ENCODE measurements around the gene CAB39. TPM values are rescaled to one million over a fixed set of nuclear protein-coding genes. Genes with fewer than 3 reads are reported as not detected.

CAB39 gene
- total and polyA plus RNA-seq, 2 experiments from 2014 or later = 18.7 to 67.5 TPM

DNA sequence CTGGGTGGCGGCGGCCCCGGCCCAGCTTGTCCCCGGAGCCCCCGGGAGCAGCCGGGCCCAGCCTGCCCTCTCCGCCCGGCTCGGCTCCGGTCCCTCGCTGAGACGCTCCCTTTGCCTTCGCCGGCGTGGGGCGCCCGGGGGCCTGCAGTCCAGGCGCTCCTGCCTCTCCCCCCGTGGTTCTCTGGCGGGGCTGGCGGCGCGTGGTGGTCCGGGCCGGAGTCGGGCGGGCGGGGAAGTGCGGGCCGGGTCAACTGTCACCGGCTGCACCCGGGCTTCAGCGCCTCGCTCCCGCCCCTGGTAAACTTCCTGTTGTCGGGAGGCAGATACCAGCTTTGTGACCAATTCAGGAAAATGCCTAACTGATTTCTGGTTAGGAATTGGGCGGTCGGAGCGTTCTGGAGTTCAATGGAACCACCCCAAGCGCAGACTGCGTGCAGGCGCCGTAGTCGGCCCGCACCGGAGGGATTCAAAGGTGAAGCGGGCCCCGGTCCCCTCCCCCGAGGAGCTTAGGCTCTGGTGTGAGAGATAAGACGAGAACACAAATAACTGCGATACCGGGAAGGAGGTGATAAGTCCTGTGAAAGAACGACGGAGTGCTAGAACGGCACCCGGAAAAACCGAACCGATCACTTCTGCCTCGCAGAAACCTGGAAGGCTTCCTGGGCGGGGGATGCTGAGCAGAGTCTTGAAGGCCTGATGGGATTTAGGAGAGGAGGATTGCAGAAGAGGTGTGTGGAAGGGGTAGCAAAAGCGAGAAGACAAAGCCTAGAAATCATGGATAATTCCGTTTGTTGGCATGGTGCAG, 891 bp downstream of the CAB39 start:
- Histone ChIP-seq H3K4me2 (peak overlapping the region; percentile 87), H3K4me3 (peak overlapping the region; percentile 92), H2AFZ (no peak overlapping the region), H3K79me2 (replicated peaks; ENCODE audit: insufficient read depth) (peaks cover 55% of the 10 kb centered on the region), H3K27me3 (ENCODE audit: insufficient read depth) (no peaks in the 10 kb centered on the region), H3K4me1 (ENCODE audit: insufficient read depth) (peaks cover 42% of the 10 kb centered on the region), H3F3A (replicated peaks; ENCODE audit: low read depth) (no peaks in the 10 kb centered on the region), H3K36me3 (ENCODE audit: insufficient read depth) (no peaks in the 10 kb centered on the region), H3K9me2 (ENCODE audit: insufficient read depth) (no peaks in the 10 kb centered on the region), H4K20me1 (replicated peaks; ENCODE audit: insufficient read depth) (peaks cover 16% of the 10 kb centered on the region; the same call in 1 of the 2 replicates), H3K27ac (ENCODE audit: low read depth) (peak overlapping the region; percentile 74)
- H3K9me3 Mint-ChIP-seq = no peaks in the 10 kb centered on the region
- H3K4me1 Mint-ChIP-seq = peaks cover 39% of the 10 kb centered on the region
- ATAC-seq = peak; percentile 16
- peaks cover 5% of the 10 kb centered on the region for H3K27me3 Mint-ChIP-seq (ENCODE audit: insufficient read depth, low read depth, poor library complexity)
- H3K36me3 Mint-ChIP-seq (ENCODE audit: low read depth) = peaks cover 11% of the 10 kb centered on the region; the same call in 2 of the 3 replicates
- H3K27ac Mint-ChIP-seq = peak overlapping the region; percentile 70
- peak overlapping the region; percentile 91 for H3K4me3 Mint-ChIP-seq
- peak; percentile 54 for DNase-seq (ENCODE audit: low spot score)
- TF ChIP-seq NANOG (IDR thresholded peaks at IDR 0.05; ENCODE audit: borderline replicate concordance) (no peak), POLR2AphosphoS5 (IDR thresholded peaks at IDR 0.05; ENCODE audit: low read depth) (no peak), ZNF114 (CRISPR knock-in tag; IDR thresholded peaks at IDR 0.05) (no peak), EZH2phosphoT487 (IDR thresholded peaks at IDR 0.05; ENCODE audit: unreplicated experiment) (no peak), JUNB (IDR thresholded peaks at IDR 0.05; ENCODE audit: unreplicated experiment) (no peak), REST (IDR thresholded peaks at IDR 0.05; ENCODE audit: unreplicated experiment) (no peak), CREB1 (CRISPR knock-in tag; IDR thresholded peaks at IDR 0.05; ENCODE audit: low read depth) (no peak), STAT1 (IDR thresholded peaks at IDR 0.05; ENCODE audit: unreplicated experiment) (no peak), ZNF462 (CRISPR knock-in tag; IDR thresholded peaks at IDR 0.05) (no peak), ZNF331 (CRISPR knock-in tag; IDR thresholded peaks at IDR 0.05; ENCODE audit: low read depth) (no peak), EZH2 (IDR thresholded peaks at IDR 0.05; ENCODE audit: low read depth, unreplicated experiment) (no peak), ETS1 (IDR thresholded peaks at IDR 0.05) (no peak)
- TF ChIP-seq, protein P1, sequence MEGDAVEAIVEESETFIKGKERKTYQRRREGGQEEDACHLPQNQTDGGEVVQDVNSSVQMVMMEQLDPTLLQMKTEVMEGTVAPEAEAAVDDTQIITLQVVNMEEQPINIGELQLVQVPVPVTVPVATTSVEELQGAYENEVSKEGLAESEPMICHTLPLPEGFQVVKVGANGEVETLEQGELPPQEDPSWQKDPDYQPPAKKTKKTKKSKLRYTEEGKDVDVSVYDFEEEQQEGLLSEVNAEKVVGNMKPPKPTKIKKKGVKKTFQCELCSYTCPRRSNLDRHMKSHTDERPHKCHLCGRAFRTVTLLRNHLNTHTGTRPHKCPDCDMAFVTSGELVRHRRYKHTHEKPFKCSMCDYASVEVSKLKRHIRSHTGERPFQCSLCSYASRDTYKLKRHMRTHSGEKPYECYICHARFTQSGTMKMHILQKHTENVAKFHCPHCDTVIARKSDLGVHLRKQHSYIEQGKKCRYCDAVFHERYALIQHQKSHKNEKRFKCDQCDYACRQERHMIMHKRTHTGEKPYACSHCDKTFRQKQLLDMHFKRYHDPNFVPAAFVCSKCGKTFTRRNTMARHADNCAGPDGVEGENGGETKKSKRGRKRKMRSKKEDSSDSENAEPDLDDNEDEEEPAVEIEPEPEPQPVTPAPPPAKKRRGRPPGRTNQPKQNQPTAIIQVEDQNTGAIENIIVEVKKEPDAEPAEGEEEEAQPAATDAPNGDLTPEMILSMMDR (conservative IDR thresholded peaks at IDR 0.05; ENCODE audit: low read depth in 2 of 2) = no peak
